NCI-H2196 treated with DMSO at 0.1 percent for 48 hours (cell line): ENCODE results near the gene FAM53C.
"Not testable (repeated sequence)": the region's sequence is repeated elsewhere in the genome, so short reads cannot be mapped to it uniquely, and the experiment has no call there.

ENCODE experiments used
- DNase-seq: peaks from one replicate; lab custom pipeline; 2025; ENCODE audit not compliant: unreplicated experiment; lab: John Stamatoyannopoulos, UW

Gene FAM53C

DNA sequence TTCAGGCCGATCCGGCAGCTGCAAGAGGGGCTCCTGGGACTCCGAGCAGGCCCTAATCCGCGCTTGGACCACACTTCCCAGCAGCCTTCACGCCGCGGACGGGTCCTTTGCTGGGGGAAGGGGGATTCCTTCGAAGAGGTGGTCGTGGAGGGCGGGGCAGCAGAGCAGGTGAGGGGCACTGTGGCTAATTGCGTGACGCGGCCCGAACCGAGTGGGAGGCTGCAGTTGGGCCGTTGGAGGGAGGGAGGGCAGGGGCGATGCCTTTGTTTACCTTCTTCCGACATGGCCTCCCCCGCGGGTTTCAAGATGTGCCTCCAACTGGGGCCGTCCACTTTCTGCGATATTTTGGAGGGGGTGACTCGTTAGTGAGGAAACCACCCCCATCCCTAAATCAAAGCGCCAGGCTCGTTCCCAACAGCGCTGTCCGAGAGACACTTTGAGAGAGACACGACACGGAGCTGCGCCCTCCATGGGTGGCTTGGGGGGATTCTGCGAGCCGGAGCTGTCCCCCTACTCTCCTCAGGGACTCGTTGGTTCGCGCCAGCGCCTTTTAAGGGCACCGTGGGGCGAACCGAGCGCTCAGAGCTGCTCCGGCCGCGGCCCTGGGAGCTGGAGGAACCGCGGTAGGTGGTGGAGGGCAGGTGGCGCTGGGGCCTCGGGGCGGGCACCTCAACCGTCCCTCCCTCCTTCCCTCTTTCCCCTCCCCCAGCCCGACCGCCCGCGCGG lies at the start of gene FAM53C:
Gene FAM53C, plus strand, starts transcription at position 582 of the 726 bp plus-strand sequence. CDS start 3,070 bp downstream, outside the sequence.
- DNase-seq, result peak; percentile 90

GRCh38 chr5:138289296-138289695 lies 48.8 kb upstream of the FAM53C start:
- no peak for DNase-seq

GRCh38 chr5:138303372-138303771 lies 34.7 kb upstream of the FAM53C start:
- DNase-seq, result no peak

- peak; percentile 33 for DNase-seq
Observed at GRCh38 chr5:138305797-138306196, 32.3 kb upstream of the FAM53C start.

DNA sequence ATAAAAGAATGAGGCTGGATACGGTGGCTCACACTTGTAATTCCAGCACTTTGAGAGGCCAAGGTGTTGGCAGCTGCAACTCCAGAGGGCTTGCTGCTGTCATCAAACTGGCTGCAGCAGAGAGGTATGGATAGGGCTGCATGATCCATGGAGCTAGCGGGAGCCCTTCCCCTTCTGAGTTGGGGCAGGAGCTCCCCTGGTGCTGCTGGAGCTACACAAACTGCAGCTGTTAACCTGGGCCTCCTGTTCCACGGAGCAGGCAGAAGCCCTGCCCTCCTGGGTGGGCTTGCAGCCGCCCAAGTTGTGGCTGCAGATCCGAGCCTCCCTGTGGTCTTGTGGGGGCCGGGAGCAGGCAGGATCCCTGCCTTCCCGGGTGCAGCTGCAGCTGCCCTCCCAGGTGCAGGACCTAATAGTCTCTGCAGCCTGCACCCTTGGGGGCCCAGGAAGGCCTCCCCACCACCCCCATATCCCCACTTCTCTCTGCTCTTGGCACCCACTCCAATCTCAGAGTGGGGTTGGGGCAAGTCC lies 22.3 kb upstream of the FAM53C start:
- DNase-seq, result no peak

DNA sequence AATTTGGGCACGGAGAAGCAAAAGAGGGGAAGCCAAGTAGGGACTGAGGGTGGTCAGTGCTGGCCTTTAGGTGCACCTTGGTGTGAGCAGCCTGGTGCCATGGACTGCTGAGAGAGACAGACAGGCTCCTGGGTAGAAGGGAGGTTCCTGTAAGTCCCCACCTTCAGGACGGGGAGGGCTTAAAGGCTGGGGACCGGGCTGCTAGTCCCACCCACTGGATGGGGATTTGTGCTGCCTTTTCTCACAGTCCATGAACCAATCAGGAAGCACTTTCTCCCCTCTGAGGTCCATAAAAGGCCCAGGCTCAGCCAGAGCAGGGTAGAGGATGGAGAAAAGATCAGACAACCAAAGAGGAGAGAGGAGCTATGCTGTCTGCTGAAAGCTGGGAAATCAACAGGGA lies 21.7 kb upstream of the FAM53C start:
- no peak for DNase-seq

- DNase-seq, result not testable (repeated sequence)
Observed at GRCh38 chr5:138318211-138318610, 19.9 kb upstream of the FAM53C start.

- DNase-seq, result no peak
Observed at GRCh38 chr5:138330813-138331448, 7.1 kb upstream of the FAM53C start.

- peak; percentile 99 for DNase-seq
Observed at GRCh38 chr5:138331449-138332368, 6.4 kb upstream of the FAM53C start, which contains the start of gene CDC25C. Gene CDC25C, minus strand, starts transcription at chr5:138331804. Its CDS starts 624 bp downstream, at chr5:138331180.

DNA sequence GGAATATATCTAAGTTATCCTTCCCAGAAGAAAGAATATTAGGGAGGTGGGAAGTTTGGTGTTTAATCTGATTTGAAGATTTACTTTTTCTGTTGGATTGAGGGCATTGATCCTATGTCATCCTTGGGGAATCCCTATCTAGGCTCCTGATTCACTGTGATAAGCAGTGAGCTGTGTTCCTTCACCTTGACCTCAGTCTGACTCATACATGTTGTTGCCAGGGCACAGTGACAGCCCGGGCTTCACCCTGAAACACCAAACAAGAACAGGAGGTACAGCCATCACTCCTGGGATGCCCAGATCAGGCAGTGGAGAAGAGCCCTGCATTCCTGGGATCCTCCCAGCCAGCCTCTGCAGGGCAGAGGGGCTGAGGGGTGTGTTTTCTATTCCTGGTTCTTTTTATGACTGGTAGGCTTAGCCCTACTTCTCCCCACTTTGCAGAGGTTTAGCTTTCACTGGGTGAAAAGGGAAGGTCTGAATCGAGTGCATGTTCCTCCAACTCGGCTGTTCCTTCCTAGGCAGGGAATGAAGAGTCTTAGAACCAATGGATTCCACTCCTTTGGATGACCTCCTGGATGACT lies 3.1 kb upstream of the FAM53C start:
- no peak for DNase-seq

- peak; percentile 73 for DNase-seq
Observed at GRCh38 chr5:138336952-138337684, 948 bp upstream of the FAM53C start.

- no peak for DNase-seq
Observed at GRCh38 chr5:138338411-138339090, 485 bp downstream of the FAM53C start.

DNA sequence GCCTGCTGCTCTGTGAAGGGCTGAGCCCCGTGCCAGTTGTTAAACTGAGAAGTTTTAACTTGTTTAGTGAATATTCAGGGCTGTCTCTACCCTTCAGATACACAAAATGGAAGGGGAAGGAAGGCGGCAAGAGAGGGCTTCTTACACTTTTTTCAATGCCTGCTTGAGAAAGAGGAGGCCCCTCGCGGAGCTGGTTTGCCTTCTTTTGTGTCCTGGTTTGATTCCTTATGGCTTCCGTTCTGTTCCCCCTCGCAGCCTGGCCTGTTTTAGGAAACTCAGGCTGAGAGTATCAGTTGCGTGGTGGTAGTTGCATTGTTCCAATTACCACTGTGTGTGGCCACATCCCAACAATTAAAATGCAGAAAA lies 1.0 kb downstream of the FAM53C start:
- DNase-seq, result no peak

- DNase-seq, result no peak
Observed at GRCh38 chr5:138339464-138339863, 1.4 kb downstream of the FAM53C start.

DNA sequence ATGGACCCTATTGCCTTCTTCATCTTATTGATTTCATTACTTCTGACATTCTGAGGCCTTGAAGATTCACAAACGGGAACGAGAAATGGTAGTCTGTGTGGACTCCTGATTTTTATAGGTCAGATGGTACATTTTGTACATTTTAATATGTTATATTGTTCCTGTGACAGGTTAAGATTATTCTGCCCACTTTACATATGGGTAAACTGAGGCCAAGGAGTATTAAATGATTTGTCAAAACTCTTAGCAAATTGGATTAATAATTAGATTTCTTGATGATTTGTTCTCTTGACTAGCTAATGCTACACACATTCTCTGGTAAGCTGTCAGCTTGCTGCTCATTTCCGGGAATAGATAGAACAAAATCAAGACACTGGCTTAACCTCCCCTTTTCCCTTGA lies 1.9 kb downstream of the FAM53C start:
- no peak for DNase-seq

DNA sequence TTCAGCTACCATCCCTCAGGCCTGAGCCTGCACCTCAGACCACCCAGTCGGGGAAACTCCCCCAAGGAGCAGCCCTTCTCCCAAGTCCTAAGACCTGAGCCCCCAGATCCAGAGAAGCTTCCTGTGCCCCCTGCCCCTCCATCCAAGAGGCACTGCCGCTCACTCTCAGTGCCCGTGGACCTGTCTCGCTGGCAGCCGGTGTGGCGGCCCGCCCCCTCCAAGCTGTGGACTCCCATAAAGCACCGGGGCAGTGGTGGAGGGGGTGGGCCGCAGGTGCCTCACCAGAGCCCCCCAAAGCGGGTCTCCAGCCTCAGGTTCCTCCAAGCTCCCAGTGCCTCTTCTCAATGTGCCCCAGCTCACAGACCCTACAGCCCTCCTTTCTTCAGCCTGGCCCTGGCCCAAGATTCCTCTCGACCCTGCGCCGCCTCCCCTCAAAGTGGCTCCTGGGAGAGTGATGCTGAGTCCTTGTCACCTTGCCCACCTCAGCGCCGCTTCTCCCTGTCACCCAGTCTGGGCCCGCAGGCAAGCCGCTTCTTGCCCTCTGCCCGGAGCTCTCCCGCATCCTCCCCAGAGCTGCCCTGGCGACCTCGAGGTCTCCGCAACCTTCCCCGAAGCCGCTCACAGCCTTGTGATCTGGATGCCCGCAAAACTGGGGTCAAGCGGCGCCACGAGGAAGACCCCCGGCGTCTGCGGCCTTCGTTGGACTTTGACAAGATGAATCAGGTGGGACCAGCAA lies 7.0 kb downstream of the FAM53C start:
- no peak for DNase-seq

DNA sequence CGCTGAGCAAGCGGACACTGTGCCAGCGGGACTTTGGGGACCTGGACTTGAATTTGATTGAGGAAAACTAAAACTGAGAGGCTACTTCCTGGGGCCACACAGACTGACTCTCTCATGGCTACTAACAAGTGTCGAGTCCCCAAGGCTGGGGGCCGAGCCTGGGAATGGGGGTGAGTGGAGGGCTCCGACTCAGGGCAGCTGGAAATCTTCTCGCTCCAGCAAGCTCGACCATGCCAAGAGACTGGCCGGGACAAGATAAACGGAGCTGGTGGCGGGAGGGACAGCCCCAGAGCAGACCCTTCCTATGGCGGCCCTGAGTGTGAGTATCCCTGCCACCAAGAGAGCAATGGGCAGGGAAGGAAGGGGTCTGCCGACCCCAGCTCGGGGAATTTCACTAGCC lies 8.8 kb downstream of the FAM53C start:
- DNase-seq, result no peak

DNA sequence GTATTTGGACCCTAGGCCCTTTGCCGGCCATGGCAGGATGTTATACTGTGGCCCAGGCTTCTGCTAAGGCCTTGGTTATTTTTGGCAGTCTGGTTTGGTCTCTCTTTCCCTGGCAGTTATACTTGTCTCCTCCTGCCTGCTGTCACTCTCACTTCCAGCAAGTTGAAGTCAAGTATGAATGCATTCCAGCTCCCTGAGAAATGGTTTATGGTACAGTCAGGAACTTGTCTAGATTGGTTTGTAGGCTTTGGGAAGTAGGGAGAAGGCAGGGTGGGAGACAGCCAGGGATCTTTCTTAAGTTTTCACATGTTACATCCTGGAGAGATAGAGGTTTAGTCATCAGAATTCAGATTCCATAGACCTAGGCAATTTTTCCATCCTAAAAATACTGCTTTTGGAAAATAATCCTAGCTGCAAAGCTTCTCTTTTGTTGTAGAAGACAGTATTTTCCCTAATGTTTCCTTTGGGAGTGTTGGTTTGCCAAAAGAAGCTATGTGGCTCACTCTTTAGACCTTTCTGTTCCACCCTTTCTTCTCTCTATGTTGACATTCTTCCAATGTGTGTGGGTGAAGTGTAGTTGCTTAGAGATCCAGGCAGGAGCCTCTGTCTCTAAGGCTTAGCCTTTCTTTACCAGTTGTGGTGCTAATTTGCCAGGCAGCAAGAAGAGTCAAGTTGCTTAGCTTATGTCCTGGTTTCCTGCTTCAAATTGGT lies 11.9 kb downstream of the FAM53C start:
- DNase-seq, result no peak

- no peak for DNase-seq
Observed at GRCh38 chr5:138350563-138350890, 12.5 kb downstream of the FAM53C start.
